Measurements from ENCODE around the gene SGPP2.

The SGPP2 gene

GRCh38 chr2:222526480-222527277, 102.3 kb downstream of the SGPP2 start:
- no peak for DNase-seq

GRCh38 chr2:222532315-222532714, 108.0 kb downstream of the SGPP2 start:
- DNase-seq: no peak

GRCh38 chr2:222535477-222535876, 111.1 kb downstream of the SGPP2 start:
- no peak for DNase-seq

- DNase-seq: no peak
Measured at GRCh38 chr2:222538535-222538934, 114.2 kb downstream of the SGPP2 start.

- no peak for DNase-seq
Measured at GRCh38 chr2:222544661-222545060, 120.3 kb downstream of the SGPP2 start.

- no peak for DNase-seq
Measured at GRCh38 chr2:222545823-222546795, 121.8 kb downstream of the SGPP2 start.

- DNase-seq: no peak
Measured at GRCh38 chr2:222547083-222547482, 122.7 kb downstream of the SGPP2 start.

- no peak for DNase-seq
Measured at GRCh38 chr2:222548992-222549391, 124.6 kb downstream of the SGPP2 start.

GRCh38 chr2:222554517-222554916, 130.2 kb downstream of the SGPP2 start:
- DNase-seq: peak; percentile 32

- DNase-seq: no peak
Measured at GRCh38 chr2:222561151-222561550, 136.8 kb downstream of the SGPP2 start.

- DNase-seq: peak; percentile 57
Measured at GRCh38 chr2:222561817-222562645, 137.7 kb downstream of the SGPP2 start.

- DNase-seq: no peak
Measured at GRCh38 chr2:222563106-222563718, 138.9 kb downstream of the SGPP2 start.

- DNase-seq: no peak
Measured at GRCh38 chr2:222563936-222564335, 139.6 kb downstream of the SGPP2 start.

- DNase-seq: no peak
Measured at GRCh38 chr2:222566229-222566628, 141.9 kb downstream of the SGPP2 start.

- DNase-seq: peak; percentile 84
Measured at GRCh38 chr2:222568865-222569264, 144.5 kb downstream of the SGPP2 start.

- DNase-seq: no peak
Measured at GRCh38 chr2:222569826-222570225, 145.5 kb downstream of the SGPP2 start.

- no peak for DNase-seq
Measured at GRCh38 chr2:222572264-222572721, 147.9 kb downstream of the SGPP2 start.

- no peak for DNase-seq
Measured at GRCh38 chr2:222572751-222573174, 148.4 kb downstream of the SGPP2 start.

- DNase-seq: no peak
Measured at GRCh38 chr2:222575618-222576017, 151.3 kb downstream of the SGPP2 start.

GRCh38 chr2:222576171-222577081, 152.1 kb downstream of the SGPP2 start:
- no peak for DNase-seq

- DNase-seq: no peak
Measured at GRCh38 chr2:222577341-222577740, 153.0 kb downstream of the SGPP2 start.

Data from NCI-H1092 treated with DMSO at 0.1 percent for 48 hours (cell line).